22Rv1 (cell line): ENCODE results near the gene KCNIP3.

ENCODE experiments used
- ZFX ChIP-seq: fragments of 450-650 bp; IDR thresholded peaks from 2 replicates; pipeline ENCODE4 v1.6.1; 2017; ENCODE audit warnings: antibody characterized with exemption, borderline replicate concordance
- TF ChIP-seq, protein P1 (sequence below): fragments of 450-650 bp; IDR thresholded peaks from 2 replicates; pipeline ENCODE4 v1.5.1; 2017; ENCODE audit warnings: mild to moderate bottlenecking

- TF ChIP-seq, protein P1, sequence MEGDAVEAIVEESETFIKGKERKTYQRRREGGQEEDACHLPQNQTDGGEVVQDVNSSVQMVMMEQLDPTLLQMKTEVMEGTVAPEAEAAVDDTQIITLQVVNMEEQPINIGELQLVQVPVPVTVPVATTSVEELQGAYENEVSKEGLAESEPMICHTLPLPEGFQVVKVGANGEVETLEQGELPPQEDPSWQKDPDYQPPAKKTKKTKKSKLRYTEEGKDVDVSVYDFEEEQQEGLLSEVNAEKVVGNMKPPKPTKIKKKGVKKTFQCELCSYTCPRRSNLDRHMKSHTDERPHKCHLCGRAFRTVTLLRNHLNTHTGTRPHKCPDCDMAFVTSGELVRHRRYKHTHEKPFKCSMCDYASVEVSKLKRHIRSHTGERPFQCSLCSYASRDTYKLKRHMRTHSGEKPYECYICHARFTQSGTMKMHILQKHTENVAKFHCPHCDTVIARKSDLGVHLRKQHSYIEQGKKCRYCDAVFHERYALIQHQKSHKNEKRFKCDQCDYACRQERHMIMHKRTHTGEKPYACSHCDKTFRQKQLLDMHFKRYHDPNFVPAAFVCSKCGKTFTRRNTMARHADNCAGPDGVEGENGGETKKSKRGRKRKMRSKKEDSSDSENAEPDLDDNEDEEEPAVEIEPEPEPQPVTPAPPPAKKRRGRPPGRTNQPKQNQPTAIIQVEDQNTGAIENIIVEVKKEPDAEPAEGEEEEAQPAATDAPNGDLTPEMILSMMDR: no peak
- TF ChIP-seq ZFX: no peak
These were observed 93.2 kb downstream of the KCNIP3 start for GRCh38 chr2:95390272-95390880.
